GM21576 (cell line): ENCODE measurements around the gene GBGT1.
A peak's percentile ranks its signal among the peaks of the same experiment; 100 is the strongest.

Experiments used
- ATAC-seq: cut with Tn5 transposase; IDR thresholded peaks from one replicate; pipeline ENCODE4 v1.9.1; 2021; ENCODE audit warnings: mild to moderate bottlenecking, moderate library complexity; ENCODE audit not compliant: unreplicated experiment

GBGT1 gene

DNA sequence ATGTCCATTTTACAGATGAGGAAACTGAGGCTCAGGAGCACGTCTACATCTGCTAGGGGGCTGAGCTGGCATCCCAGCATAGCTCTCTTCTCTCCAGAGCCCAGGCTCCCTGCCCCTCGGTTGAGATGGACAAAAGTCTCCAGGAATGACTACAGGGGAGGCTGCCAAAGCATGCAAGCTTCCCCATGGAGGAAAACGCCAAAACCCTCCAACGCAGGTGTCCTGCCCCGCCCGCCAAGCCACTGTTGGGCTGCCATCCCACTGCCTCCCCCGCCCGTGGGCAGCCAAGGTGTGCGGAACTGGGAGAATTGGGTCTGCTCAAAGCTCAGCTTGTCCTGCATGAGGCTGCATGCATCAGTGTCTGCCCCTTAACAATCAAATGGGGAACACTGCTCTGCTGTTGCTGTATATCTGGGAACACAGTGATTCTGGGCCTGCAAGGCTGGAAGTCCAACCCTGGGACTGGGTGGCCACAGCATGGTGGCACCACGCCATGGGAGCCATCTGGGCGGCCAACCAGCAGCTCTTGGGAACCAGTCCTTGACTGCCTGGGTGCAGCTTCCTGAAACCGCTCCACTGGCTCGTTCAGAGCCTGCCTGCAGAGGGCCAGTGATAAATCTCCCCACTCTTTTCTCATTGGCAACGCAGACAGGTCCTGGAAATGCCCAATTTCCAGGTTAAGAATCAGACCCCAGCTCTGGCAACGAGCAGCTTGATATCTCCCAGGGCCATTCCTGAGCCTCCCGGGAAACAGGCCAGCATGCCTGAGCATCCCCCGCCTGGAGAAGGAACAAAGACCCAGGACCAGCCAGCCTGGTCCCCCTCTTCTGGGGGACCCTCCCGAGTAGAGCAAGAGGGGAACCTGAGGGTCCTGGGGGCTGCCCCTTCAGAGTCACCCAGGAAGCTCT, 46.2 kb downstream of the GBGT1 start:
- no peak for ATAC-seq

DNA sequence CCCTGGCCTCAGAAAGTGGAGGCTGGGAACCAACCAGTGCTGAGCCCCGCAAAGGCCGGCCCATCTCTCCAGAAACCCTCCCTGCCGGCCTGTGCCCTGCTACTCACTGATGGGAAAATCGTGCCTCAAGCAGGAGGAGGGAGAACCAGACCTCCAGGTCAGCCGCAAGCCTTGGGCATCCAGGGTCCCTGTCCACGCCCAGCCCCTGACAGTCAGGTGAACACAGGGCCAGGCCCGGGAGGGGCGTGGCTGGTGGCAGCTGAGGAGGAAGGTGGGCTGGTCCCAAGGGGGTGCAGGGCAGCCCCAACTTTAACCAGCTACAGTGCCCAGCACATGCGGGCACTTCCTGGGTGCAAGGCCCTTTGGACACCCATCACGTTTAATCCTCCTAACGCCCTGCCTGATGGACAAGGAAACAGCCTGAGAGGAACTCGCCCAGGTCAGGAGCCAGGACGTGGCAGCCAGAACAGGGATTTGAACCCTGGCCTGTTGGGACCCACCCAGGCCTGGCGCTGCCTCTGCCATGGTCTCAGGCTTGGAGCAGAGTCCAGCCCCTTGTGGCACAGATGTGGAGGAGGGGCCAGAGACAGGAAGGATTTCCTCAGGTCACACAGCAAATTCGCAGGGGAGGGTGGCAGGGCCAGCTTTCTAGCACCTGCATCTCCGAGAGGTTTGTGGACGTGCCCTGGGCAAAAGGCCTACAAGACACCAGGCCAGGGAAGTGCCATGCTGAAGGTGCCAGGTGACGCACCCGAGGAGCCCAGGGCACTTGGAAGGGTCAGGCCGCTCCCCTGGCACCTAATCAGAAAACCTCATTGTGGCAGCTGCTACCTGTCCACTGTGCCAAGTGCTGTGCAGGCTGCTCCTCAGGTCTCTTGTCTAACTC, 47.1 kb downstream of the GBGT1 start:
- no peak for ATAC-seq

DNA sequence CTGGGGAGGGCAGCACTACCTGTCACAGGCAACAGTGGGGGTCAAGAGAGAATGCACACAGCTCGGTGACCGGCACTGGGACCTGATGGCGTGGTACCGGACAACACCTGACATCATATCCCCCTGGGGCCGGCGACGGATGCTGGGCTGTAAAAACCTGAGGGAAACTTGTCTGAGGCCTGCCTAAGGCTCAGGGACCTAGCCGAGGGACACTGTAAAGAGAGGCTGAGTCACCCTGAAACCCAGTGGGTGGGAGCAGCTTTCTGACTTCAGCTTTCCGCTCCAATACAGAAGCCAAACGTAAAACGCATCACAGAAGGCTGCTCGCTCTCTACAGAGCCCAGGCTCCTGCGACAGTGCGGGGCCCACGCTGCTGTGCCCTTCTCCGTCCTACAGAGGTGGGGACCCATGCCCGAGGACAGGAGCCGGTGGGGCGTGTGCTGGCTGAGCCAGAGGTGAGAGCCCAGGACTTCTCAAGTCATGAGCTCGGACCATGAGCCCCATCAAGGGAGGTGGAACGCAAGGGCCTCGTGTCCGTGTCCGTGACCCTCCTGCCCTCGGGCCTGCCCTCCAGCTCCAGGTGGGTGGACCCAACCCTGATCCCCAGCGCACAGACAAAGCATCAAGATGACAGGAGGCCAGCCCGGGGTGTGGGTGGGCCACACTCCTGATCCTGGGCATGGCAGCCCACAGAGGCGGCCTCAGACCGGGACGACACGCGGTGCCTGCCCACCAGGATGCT, 47.9 kb downstream of the GBGT1 start:
- ATAC-seq: peak; percentile 69

DNA sequence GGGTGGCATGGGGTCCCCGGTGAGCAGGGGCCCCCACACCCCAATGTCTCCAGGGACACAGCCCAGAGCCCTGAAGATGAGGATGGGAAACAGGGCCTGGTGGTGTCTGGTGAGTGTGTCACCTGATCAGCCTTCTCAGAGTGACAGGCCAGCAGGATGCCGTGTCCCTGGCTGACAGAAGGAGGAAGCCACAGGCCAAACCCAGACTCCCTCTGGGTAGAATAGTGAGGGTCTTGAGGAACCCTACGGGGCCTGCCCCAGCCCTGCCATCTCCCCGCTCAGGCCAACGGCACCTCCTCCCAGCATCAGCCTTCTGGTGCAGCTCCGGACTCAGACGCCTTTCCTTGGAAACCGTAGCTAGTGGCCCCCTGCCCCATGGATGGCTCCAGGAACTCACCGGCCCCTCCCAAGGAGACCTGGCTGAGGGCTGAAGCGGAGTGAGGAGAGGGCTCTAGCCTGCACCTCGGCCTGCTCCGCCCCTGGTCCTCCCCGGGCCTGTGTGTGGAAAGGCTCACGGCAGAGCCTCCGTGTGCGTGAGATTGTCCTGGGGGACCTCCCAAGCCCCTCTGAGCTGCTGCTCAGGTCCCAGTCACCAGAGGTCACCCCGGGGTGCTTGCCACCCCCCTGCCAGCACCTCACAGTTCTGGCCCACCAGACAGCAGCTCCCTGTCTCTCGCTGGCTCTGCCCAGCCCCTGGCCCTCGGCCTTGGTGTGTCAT, 48.7 kb downstream of the GBGT1 start:
- ATAC-seq: no peak

DNA sequence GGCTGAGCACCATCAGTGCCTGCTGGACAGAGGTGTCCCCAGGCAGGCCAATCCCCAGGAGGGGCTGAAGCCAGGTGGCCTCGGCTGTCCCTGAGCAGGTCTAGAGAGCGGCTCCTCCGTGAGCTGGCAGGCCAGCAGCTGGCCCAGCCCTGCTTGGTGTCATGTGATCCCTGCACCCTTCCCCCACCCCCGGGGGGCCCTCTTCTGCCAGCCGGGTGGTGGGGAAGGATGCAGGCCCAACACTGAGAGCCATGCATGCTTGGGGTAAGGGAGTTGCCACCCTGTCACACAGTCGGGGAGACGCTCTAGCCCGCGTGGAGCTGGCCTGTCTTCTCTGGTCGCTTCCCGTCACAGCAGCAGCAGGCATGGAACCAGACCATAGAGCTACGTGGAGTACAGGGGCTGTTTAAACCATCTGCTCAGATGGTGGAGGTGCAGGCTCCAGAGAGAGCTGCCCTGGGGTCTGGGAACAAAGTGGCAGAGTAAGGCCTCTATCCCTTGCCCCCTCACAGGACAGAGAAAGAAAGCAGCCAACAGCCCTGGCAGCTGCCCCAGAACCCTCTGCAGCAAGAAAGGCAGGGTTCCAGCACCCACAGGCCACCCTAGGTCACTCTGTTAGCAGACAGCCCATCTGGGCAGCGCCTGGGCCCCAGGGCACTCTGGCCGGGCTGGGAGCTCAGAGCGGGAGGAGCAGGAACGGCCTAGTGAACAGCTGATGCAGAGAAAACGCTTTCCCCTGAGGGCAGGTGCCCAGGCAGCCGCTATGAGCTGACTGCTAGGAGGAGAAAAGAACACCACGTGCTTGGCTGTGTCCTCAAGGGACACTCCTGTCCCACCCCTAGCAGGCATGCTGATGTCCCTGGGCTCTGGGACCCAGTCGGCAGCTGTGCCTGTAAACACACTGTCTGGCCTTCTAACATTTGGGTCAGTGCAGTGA, 49.5 kb downstream of the GBGT1 start:
- ATAC-seq: no peak

DNA sequence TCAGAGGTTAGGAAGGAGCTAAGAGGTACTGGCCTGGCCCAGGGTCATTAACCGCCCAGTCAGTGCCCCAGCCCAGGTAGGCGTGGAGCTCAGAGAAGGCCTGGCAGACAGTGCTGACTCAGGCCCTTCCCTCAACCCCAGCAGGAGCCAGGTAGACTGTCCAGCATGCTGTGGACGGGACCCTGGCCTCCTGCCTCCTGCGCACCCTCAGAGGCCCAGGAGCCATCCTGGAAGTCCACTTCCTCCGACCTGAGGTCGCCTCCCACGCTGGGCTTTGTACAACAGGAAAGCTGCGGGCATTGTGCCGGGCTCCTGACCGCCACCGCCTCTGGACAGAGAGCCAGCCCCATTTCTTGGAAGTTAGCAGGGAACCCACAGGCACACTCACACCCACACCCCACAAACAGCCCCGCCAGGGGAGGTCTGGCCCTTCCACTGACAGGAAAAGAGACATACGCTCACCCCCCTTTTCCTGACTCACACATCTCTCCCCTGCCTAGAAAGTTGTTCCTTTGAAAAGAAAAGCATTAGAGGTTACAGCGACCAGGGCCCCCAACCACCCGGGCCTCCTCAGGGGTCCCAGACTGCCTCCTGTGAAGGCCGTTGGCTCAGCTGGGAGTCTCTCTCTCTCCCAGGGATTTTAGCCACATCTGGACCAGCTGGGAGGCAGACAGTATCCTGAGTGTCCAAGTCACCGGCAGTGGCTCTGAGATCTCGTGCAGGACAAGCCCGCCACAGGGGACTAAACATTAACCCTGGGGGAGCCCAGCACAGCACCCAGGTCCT, 50.4 kb downstream of the GBGT1 start:
- ATAC-seq: no peak

DNA sequence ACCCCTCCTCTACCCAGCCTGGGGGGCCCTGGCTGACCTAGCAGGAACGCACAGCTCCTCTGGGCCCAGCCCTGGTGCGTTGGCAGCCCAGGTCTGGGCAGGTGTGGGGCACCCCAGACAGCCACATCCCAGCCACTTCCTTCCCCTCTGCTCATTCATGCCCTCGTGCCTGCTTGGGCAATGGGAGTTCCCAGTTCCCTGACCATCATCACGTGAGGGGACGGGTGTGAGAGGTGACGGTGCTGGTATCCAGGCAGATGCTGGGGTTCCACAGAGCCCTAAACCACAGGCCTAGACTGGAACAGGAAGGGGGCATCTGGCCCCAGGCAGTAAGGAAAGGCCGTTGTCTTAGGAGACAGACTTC, 51.1 kb downstream of the GBGT1 start:
- no peak for ATAC-seq

DNA sequence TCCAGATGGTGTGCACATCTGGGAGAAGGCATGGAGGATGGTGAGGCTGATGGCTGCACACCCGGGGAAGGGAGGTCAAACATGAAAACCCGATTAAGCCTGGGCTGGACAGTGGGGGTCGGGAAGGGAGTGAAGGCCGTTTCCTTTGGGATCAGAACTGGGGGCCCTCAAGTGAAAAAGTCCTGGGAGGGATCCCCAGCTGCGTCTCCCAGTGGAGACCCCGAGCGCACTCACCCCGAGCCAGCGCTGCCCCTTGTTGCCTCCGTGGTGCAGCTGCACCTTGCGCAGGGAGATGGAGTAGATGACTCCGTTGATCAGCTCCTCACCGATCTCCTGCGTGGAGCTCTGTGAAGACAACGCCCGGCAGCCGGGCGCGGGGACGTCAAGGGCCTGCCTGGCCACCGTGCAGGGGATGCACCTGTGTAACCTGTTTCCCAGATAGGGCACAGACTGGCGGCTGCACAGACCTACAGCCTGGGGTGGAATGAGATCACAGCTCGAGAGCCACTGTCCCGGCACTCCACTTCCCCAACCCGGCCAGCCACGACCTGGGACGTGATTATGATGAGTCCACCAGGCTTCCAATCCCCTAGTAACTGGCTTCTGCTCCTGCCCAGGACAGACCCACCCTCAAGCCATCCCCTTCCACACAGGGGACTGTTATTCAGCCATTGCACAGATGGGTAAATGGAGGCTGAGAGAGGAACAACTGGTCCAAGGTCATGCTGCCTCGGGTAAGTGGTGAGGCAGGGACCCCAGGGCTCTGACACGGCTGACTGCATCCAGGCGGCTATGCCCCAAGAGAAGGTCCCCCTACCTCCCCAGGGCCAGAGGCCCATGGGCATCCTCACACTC, 51.7 kb downstream of the GBGT1 start:
- ATAC-seq: no peak

DNA sequence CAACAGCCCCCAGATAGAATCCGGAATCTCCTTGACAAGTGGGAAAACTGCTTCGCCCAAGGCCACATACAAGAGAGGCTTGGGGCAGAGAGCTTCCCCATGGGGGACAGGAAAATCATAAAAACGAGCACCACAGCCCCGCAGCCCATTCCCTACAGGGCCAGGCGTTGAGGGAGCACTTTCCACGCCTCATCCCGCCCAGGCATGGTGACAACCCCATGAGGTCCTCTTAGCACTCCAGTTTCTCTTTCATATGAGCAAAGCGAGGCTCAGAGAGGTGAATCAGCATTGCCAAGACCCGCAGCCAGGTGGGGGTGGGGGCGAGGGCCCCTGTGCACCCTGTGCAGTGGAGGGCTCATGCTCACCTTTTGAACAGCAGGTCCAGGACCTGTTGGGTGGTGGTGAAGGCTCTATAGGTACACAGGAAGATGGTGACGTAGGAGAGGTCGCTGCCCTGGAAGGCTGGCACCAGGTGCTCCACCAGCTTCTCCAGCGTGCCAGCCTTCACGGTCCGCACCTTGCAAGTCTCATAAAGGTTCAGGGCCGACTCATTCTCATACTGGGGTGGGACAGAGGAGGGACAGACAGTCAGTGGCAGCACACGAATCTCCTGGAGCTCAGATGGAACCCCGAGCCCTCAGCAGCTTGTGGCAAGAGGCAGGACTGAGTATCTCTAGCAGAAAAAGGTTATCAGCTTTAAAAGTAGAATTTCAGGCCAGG, 53.6 kb downstream of the GBGT1 start:
- ATAC-seq: no peak

DNA sequence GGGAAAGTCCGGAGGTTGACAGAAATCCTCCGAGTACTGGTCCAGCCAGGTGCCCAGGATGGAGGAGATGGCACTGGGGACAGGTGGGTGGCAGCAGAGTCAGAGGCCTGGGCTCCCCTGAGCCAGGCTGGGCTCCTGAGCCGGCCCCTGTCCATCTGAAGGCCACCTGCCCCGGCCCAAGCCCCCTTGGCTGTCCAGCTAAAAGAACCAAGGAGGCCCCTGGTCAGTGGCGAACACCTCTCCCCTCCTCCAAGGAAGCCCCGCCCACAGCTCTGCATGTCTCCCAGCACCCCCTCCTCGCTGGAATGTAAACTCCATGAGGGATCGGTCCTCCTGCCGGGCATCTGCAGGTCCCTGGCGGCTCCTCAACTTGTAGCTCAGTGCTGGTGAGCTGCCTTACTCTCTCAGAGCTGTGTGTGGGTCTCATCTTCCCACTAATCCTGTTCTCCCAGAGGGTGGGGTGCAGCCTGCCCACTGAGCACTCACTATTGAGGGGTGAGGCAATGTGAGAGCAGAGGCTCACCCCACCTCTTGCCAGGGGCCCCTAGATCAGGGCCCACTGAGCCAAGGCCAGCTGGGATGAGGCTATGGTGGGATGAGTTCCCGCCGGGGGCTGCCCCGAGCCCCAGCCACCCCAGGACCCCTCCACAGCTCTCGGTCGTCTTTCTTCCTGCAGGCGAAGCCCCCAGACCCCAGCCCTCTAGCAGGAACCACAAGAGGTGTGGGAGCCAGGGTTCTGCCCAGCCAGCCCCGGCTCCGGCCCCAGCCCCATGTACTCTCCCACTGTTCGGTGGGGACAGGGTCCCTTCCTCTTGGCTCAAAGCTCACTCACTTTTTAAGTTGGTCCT, 54.7 kb downstream of the GBGT1 start:
- ATAC-seq: no peak

DNA sequence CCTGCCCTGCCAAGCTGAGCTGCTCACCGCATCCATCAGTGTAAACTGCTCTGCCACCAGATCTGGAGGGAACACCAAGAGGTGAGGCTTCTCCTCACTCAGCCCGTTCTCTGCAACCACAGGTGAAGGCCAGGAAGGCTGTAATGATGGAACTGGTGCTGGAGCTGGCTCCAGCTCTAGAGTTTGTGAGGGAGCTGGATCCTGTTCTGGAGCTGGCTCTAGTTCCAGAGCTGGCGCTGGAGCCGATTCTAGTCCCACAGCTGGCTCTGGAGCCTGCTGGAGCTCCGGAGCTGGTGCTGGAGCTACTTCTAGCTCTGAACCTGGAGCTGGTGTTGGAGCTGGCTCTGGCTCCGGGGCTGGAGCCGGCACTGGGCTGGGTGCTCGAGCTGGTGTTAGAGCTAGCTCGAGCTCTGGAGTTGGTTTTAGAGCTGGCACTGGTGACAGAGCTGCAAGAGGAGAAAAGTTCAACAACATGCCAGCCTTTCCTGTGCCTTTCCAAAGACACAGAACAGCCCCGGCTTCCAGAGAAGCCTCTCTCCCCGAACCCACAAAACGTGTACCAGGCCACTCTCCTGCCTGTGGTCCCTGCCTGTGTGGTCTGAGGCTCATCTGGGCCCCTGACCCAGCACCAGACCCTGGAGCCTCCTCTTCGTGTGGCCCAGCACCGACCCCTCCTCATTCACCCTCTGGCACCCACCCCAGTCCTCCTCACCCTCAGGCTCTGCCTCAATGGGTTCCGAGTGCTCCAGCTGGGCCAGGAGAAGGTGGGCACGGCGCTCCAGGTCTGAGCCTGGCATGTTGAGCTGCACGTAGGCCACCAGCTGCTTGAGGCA, 55.5 kb downstream of the GBGT1 start:
- ATAC-seq: no peak

DNA sequence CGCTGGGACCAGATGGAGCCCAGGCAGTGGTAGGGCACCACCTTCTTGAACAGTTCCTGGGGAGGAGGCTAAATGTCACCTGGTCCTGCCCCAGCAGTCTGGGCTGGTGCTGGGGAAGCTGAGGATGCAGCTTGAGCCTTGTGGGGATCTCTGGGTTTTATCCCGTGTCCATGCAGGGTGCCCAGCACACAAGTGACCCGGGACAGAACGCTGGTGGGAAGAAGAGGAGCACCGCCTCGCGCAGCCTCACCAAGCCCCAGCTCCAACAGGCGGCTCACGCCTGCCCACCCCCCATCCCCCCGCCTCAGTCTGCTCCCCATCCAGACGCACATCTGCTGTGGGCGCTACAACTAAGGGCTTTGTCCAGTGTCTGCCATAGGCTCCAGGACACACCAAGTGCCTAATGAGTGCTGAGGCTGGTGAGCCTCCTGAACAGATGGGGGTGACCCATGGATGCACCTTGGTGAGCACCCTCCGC, 56.4 kb downstream of the GBGT1 start:
- ATAC-seq: no peak

DNA sequence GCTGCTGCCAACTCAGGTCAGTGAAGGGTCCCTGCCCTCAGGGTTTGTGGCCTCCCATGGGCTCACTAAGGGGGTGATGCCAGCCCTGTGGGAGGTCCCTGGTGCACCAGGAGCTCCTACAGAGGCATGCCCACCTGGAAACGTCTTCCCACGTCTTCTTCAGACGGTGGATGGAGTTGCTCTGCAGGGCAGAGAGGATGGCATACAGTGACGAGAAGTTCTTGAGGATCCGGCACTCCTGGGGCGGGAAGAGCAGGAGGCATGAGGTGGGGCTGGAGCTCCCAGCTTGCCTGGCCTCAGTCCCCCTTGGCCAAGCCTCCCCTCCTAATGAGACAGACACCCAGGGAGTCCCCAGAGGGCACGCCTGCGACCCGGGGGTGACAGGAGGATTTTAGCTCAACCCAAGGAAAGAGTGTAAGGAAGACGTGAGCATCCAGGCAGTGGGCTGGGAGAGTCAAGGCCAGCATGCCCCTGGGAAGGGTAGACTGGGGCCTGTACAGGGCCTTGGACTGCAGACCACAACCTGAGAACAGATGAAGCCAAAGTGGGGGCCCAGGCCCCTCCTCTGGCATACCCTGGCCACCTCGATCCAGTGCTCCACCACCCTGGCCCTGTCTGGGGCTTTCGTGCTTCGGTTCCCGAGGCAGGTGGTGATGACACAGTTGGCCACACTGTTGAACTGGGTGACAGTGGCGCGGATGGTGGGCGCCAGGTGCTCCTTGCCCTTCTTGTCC, 57.0 kb downstream of the GBGT1 start:
- ATAC-seq: no peak

DNA sequence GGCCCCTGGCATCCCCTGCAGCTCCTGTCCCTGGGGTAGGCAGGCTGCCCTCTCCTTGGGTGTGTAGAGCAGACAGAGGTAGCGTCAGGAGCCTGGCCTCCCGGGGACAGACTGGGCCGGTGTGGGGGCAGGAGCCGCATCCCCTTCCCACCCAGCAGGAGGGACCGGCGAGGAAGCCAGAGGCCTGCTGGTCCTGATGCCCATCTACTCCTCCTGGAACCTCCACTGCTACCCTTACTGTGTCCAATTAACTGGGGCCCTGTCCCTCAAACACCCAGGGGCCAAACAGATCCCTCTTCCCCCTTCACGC, 58.3 kb downstream of the GBGT1 start:
- no peak for ATAC-seq
